ENCODE results near the gene NBL1.

The NBL1 gene

GRCh38 chr1:19643602-19644394 lies at the start of gene NBL1:
Gene NBL1, plus strand, starts transcription at chr1:19644311. Its CDS starts 10,720 bp downstream, at chr1:19655031.
- DNase-seq, result peak; percentile 75 to 77

DNA sequence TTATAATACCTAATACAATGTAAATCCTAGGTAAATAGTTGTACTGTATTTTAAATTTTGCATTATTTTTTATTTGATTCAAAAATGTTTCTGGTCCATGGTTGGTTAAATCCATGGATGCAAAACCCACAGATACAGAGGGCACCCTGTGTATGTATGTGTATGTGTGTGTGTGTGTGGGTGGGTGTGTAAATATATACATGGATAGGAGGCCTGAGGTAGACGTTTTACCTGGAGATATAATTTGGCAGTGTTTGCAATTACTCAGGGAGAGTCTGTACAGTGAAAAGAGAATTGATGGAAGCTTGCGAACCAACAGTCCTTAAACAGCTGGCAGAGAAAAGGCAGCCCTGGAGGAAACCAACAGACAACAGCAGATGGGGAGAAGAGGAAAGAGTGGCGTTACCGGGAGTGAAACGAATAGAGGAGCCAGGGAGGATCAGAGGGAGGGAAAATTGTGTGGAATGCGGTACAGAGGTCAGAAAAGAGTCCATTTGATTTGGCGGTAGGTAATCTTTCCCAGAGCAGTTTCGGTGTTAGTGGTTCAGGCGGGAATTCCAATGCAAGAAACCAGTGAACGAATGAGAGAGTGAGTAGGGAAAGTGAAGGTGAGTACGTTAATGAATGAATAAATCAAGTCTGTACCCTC lies 47.9 kb upstream of the NBL1 start:
- DNase-seq, result no peak

DNA sequence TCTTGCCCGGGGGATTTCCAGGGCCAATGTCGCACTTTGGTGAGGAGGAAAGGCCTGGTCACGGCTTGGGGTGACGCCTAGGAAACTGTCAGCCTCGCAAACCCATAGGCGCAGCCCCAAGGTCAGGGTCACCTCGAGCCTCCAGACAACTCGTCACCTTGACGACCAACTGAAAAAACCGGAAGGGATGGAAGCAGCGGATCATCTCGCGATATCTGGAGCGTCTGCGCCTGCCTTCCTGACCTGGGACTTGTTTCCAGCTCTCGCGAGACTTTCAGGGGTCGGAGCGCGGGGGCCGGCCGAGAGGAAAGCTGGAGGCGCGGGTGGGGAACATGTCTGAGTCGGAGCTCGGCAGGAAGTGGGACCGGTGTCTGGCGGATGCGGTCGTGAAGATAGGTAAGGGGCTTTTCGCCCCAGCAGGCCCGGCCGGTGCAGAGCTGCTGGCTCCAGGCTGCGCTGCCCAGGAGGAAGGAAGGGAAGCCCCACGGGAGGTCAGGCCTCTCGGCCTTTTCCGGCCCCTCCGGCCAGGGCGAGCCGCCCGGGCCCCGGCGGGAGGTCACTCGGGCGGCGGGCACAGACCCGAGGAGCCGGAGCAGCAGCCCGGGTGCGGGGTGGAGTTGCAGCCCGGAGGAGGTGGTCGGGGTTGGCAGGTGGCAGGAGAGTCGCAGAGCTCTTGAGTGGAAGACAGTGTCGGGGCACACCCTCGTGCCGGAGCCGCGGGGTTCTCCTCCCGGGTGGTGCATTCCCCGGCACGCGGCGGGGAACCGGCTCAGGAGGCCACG lies 47.2 kb upstream of the NBL1 start:
- peak; percentile 96 to 98 for DNase-seq

- peak in 1 of 2 donors; percentile 69 for DNase-seq
These were observed 46.4 kb upstream of the NBL1 start for GRCh38 chr1:19597496-19598309.

DNA sequence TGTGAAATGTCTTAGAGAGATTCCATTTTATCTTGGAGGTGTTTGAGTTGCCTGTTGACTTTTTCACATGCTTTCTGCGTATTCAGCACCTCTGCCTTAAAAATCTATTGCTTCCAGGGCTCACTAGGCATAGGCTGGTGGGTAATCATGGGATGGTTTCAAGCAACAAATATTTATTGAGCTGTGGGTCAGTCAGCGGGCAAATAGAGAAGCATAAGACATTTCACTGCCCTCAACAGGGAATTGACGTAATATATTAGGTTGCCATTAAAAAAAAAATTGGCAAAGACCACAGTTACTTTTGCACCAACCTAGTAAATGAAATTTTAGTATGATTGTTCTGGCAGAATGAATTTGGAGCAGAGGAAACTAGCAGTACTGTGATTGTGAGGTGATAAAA lies 44.3 kb upstream of the NBL1 start:
- no peak for DNase-seq

DNA sequence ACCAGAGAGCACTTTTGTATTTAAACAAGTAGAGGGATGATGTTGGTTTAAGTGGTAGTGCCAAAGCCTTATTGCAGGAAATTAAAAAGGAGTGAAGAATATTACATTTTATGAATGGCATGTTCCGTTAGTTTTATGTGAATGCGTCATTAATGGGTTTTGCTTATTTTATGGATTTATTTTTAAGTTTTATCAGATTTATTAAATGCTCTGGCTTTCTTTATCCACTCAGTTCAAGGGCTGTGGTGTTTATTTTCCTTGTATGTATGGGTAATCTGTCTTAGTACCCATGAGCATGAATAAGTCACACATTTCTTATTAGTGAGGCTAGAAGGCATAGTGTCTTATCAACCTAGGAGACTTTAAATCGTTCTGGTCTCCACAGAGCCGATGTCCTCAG lies 41.6 kb upstream of the NBL1 start:
- DNase-seq, result no peak

DNA sequence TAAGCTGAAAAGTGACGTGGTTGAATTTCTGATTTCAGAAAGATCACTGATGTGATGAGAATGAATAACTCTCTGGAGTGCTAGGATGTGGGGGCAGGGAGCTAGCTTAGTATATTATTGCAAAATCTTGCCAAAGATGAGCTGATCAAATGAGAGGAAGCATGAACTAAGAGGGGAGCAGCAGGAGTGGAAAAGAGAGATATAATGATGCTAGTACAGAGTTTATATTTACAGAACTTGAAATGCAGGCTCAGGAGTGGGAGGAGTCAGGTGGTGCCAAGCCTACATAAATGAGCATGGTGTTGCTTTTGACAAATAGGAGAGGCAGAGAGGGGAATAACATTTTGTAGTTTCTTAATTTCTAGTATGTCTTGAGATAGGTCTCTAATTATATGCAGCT lies 38.1 kb upstream of the NBL1 start:
- no peak for DNase-seq

GRCh38 chr1:19606817-19607642 lies 37.1 kb upstream of the NBL1 start:
- DNase-seq, result peak; percentile 31 to 48

DNA sequence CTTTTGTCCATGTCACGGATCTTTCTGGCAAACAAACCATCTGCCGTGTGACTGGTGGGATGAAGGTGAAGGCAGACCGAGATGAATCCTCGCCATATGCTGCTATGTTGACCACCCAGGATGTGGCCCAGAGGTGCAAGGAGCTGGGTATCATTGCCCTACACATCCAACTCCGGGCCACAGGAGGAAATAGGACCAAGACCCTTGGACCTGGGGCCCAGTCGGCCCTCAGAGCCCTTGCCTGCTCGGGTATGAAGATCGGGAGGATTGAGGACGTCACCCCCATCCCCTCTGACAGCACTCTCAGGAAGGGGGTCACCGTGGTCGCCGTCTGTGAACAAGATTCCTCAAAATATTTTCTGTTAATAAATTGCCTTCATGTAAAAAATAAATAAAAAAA lies 35.9 kb upstream of the NBL1 start:
- DNase-seq, result no peak

DNA sequence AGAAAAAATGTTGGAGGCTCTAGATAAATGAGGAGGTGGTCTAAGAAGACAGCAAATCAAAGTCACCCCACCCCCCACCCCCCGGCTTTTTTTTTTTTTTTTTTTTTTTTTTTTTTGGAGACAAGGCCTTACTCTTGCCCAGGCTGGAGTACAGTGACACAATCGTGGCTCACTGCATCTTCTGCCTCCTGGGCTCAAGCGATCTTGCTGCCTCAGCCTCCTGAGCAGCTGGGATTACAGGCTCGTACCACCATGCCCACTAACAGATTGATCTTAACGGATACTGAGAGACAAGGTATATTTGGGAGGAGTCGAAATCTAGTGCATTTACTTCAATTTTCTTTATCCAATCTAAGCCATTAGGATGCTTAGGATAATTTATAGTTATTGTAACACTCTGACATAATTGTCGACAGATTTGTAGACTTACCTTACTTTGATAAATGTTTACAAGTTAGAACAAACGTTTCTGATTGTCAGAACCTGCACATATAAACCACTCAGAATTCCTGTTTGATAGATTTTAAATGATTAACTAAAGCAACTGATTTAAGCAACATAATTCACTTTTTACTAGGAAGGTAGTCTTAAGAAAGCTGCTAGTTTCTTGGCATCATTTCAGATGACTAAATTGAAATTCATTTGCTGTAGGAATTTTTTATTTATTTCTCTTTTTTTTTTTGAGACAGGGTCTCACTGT lies 33.7 kb upstream of the NBL1 start:
- DNase-seq, result no peak

DNA sequence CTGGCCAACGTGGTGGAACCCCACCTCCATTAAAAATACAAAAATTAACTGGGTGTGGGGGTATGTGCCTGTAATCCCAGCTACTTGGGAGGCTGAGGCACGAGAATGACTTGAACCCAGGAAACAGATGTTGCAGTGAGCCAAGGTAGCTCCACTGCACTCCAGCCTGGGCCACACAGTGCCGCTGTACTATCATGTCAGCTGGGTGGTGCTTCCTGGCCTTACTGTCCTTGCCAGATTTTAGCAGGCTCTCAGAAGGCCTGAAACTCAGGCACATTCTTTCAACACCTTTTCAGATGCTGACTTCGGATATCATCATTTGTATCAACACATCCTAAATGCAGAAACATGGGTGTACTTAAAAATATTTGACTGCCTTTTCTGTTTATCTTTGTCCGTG lies 31.6 kb upstream of the NBL1 start:
- no peak for DNase-seq

DNA sequence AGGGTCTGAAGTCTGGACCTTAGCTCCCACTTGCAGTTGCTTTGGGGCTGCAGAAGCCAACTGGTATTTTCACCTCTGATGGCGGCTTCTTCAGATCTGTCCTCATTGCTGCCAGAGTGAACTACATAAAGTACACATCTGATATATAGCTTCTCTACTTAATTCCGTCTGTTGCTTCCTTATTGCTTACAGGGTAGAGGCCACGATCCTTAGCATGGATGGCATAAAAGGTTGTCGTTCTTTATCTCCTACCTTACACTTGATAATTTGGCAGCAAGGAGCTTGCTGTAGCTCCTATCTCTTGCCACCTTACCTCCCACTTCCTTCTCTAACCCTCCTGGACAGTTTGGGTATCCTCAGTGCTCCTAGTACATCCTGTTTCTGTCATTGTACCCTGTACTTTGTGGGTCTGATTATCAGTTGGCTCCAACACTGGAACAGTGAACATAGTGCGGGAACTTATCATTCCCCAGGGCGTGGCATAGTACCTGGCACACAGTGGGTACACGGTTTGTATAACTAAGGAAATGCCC lies 30.9 kb upstream of the NBL1 start:
- no peak for DNase-seq

DNA sequence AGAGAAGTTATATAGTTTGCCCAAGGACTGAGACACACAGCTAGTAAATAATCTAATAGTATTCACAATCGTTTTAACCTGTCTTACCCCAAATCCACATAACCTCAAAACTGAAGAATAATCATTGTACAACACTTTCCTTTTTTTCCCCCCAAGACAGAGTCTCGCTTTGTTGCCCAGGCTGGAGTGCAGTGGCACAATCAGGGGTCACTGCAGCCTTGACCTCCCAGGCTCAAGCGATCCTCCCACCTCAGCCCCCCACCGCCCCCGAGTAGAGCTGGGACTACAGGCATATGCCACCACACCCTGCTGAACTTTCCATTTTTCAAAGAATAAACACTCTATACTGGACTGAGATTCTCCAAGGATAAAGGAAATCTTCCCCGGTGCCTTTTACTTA lies 28.7 kb upstream of the NBL1 start:
- no peak for DNase-seq

DNA sequence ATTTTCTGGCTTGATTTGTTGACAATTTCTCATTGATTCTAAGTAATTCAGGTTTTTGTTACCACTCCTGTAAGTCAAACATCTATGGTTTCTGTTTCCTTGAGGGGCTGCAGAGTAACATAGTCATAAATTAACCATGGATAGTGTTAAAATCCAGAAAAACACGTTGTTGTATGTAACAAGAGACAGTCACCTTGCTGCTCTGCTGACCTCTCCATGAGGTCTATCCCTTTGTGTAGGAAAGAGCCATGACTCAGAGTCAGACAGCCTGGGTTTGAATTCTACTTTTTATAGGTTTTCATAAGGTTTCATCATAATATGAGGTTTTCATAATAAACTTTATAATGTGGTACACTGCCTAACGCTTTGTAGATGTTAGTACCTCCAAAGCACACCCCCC lies 27.6 kb upstream of the NBL1 start:
- no peak for DNase-seq

GRCh38 chr1:19617376-19617775 lies 26.7 kb upstream of the NBL1 start:
- no peak for DNase-seq

- no peak for DNase-seq
These were observed 25.7 kb upstream of the NBL1 start for GRCh38 chr1:19618428-19618827.

DNA sequence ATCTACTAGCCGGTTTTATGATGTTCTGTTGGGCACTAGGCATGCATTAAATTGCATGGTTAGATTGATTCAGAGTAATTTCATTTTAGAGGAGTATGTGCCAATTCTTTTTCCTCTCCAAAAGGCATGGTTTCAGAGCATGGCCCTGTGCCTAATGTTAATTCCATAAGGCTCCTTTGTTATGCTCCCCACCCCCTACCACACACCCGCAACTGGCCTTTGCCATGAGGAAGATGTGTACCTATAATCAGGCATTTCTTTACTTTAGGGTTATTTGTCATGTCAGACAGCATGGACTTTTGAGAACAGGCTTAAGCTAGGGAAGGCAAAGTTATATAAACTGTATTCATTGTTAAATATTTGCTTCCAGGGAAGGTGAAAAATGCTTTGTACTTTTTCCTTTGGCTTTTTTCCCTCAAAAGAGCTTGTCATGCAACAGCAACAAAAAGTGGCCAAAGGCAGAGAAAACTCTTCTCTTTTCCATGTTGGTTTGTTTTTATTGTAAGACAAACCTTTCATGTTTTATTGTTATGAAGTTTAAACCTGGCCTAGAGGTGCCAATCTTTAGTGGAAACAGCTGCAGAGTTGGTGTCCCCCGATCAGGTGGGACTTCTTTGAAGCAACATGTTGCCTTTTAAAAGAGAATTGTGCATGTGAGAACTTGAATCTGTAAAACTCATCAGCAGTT lies 24.3 kb upstream of the NBL1 start:
- DNase-seq, result no peak

DNA sequence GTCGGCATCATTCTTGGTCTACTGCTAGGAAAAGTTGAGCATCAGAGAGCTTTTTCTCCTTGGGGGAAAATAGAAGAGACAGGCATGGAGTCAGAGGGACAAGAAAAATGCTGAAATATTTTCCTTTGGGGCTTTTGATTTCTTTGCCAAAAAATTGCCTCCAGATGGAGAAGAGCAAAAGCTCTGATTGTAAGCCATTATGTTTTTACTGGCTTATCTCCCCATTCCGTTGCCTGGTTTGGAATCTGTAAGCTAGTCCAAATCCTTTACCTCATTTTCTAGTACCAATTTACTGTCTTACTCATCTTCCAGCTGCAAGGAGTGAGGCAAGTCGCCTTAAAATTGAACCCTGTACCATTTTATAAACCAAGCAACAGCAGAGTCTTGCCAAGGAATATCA lies 23.3 kb upstream of the NBL1 start:
- DNase-seq, result no peak

GRCh38 chr1:19621274-19621950 lies 22.7 kb upstream of the NBL1 start:
- DNase-seq, result no peak

- DNase-seq, result no peak
These were observed 21.9 kb upstream of the NBL1 start for GRCh38 chr1:19622204-19622603.
